Panc1 (cell line): ENCODE measurements around the gene FILIP1L. TPM values are rescaled to one million over a fixed set of nuclear protein-coding genes. Genes with fewer than 3 reads are reported as not detected.

Experiments used
- ATAC-seq: fragments of 200-7000 bp; cut with Tn5 transposase; 2 replicates; pipeline ENCODE4 v1.9.1; 2020; ENCODE audit warnings: mild to moderate bottlenecking, moderate library complexity
- BruUV-seq: library from RNA; stranded (reverse); fragments of 400-500 nt; replicated peaks from 2 replicates; lab custom pipeline; 2021; lab: Mats Ljungman, UMichigan
- CTCF ChIA-PET: fragments of 300-600 bp; sonication (Branson Sonifier 250); formaldehyde crosslinking; loops from one replicate; lab custom pipeline; 2022; ENCODE audit warnings: antibody characterized with exemption; lab: Charles Lee
- POLR2A ChIA-PET: fragments of 300-600 bp; sonication (Branson Sonifier 250); formaldehyde crosslinking; loops from one replicate; lab custom pipeline; 2022; ENCODE audit warnings: antibody characterized with exemption; lab: Charles Lee
- DNase-seq: peaks from one replicate; pipeline ENCODE4 v3.0.0-alpha.2; 2010; ENCODE audit warnings: low read depth, low spot score
- H3K27ac ChIP-seq: 2 replicates; pipeline ENCODE4 v1.5.1; 2011; ENCODE audit warnings: mild to moderate bottlenecking, low read length, inconsistent platforms
- H3K27me3 ChIP-seq: fragments of 200-500 bp; sonication (Bioruptor generic); 2 replicates; pipeline ENCODE4 v1.6.0; 2014; ENCODE audit warnings: low read length, inconsistent platforms; ENCODE audit not compliant: control insufficient read depth, insufficient read depth
- H3K36me3 ChIP-seq: fragments of 200-500 bp; sonication (Bioruptor generic); 2 replicates; pipeline ENCODE4 v1.5.1; 2014; ENCODE audit warnings: inconsistent platforms, mild to moderate bottlenecking, low read length, moderate library complexity; ENCODE audit not compliant: control insufficient read depth, insufficient read depth
- H3K4me1 ChIP-seq: 2 replicates; pipeline ENCODE4 v1.5.1; 2011; ENCODE audit warnings: inconsistent platforms, mild to moderate bottlenecking, low read length, moderate library complexity; ENCODE audit not compliant: control insufficient read depth, insufficient read depth
- H3K4me3 ChIP-seq, 2 experiments: 2 replicates each; pipeline ENCODE4 v1.5.1; 2011 to 2012; ENCODE audit warnings: low read depth in 2 of 2, low read length in 2 of 2, mild to moderate bottlenecking in 2 of 2, inconsistent platforms in 1 of 2, moderate library complexity in 1 of 2
- H3K9me3 ChIP-seq: fragments of 200-500 bp; sonication (Bioruptor generic); 2 replicates; pipeline ENCODE4 v1.5.1; 2014; ENCODE audit warnings: low read depth, mild to moderate bottlenecking, inconsistent platforms, low read length, moderate library complexity; ENCODE audit not compliant: control insufficient read depth, insufficient read depth
- CTCF ChIP-seq: fragments of 450-650 bp; IDR thresholded peaks from 2 replicates; pipeline ENCODE4 v1.5.1; 2017; ENCODE audit warnings: mild to moderate bottlenecking
- POLR2AphosphoS5 ChIP-seq: IDR thresholded peaks from 2 replicates; pipeline ENCODE4 v1.6.1; 2012; ENCODE audit warnings: mild to moderate bottlenecking, low read depth, low read length, moderate library complexity
- REST ChIP-seq, 2 experiments: IDR thresholded peaks; 2 replicates each; pipeline ENCODE4 v1.6.1; 2011 to 2012; ENCODE audit warnings: low read depth in 2 of 2, control low read depth in 1 of 2, low read length in 1 of 2, mild to moderate bottlenecking in 1 of 2, moderate library complexity in 1 of 2; ENCODE audit not compliant: insufficient read depth in 1 of 2
- SIN3A ChIP-seq: IDR thresholded peaks from 2 replicates; pipeline ENCODE4 v1.6.1; 2012; ENCODE audit warnings: low read depth, mild to moderate bottlenecking, low read length, moderate library complexity, borderline replicate concordance; ENCODE audit not compliant: insufficient read depth
- TCF7L2 ChIP-seq: IDR thresholded peaks from 2 replicates; pipeline ENCODE4 v1.6.1; 2011; ENCODE audit warnings: mild to moderate bottlenecking, low read depth, low read length, inconsistent platforms
- in situ Hi-C: cut with HindIII; loops from 2 replicates; pipeline ENCODE4 v1.10.0; 2016; ENCODE audit warnings: low sequenced_read_pairs, low pct_unique_long_range_greater_than_20kb
- intact Hi-C: fragments of 100-400 bp; cut with micrococcal nuclease; formaldehyde crosslinking; loops from one replicate; pipeline ENCODE4 v1.10.0; 2022; ENCODE audit not compliant: unreplicated experiment
- total RNA-seq: library from RNA; stranded (reverse); gene quantifications from one replicate; pipeline ENCODE4 v1.2.1, GENCODE V29; 2021; ENCODE audit not compliant: unreplicated experiment

FILIP1L gene
- total RNA-seq, 1 experiment from 2014 or later = 3.2 TPM

GRCh38 chr3:99861216-99861615 lies 253.1 kb downstream of the FILIP1L start:
- Histone ChIP-seq H3K36me3 (no peaks in the 10 kb centered on the region), H3K27me3 (no peaks in the 10 kb centered on the region), H3K4me3 (no peak overlapping the region), H3K27ac (no peak overlapping the region), H3K4me1 (no peaks in the 10 kb centered on the region), H3K9me3 (no peaks in the 10 kb centered on the region)
- CTCF ChIA-PET = no interaction called here
- in situ Hi-C loops (no loop called here), intact Hi-C loops (no loop called here)
- BruUV-seq = no TSS peak
- DNase-seq = no peak
- no peak for TF ChIP-seq SIN3A
- no peak for TF ChIP-seq POLR2AphosphoS5
- POLR2A ChIA-PET = no interaction called here
- no peak for ATAC-seq

- ChIA-PET POLR2A (no interaction called here), CTCF (no interaction called here)
- ATAC-seq = no peak
- BruUV-seq = no TSS peak
- intact Hi-C loops = no loop called here
- TF ChIP-seq POLR2AphosphoS5 (no peak), TCF7L2 (no peak), SIN3A (no peak), REST (IDR thresholded peaks at IDR 0.05; ENCODE audit: insufficient read depth in 1 of 2, low read depth in 2 of 2, low read length in 1 of 2) (no peak), CTCF (no peak)
- H3K27me3 ChIP-seq = no peaks in the 10 kb centered on the region
- H3K4me3 ChIP-seq = no peak overlapping the region
- no peaks in the 10 kb centered on the region for H3K9me3 ChIP-seq
- DNase-seq = peak; percentile 79
- no peaks in the 10 kb centered on the region for H3K4me1 ChIP-seq
- in situ Hi-C loops = no loop called here
- H3K36me3 ChIP-seq = no peaks in the 10 kb centered on the region
- H3K27ac ChIP-seq = no peak overlapping the region
Observed at GRCh38 chr3:99859825-99860224, 254.5 kb downstream of the FILIP1L start.

- Histone ChIP-seq H3K27me3 (no peaks in the 10 kb centered on the region), H3K4me3 (no peak overlapping the region), H3K4me1 (no peaks in the 10 kb centered on the region), H3K27ac (no peak overlapping the region), H3K36me3 (no peaks in the 10 kb centered on the region), H3K9me3 (no peaks in the 10 kb centered on the region)
- DNase-seq (no peak), ATAC-seq (no peak)
- intact Hi-C loops (no loop called here), in situ Hi-C loops (no loop called here)
- ChIA-PET CTCF (no interaction called here), POLR2A (no interaction called here)
- no peak for TF ChIP-seq POLR2AphosphoS5
- TF ChIP-seq REST (IDR thresholded peaks at IDR 0.05; ENCODE audit: insufficient read depth in 1 of 2, low read depth in 2 of 2, low read length in 1 of 2) = no peak
- TF ChIP-seq CTCF = no peak
- no peak for TF ChIP-seq SIN3A
- no peak for TF ChIP-seq TCF7L2
- BruUV-seq = no TSS peak
Observed at GRCh38 chr3:99858469-99858868, 255.8 kb downstream of the FILIP1L start.
